ENCODE results near the gene DGAT2.

DNA sequence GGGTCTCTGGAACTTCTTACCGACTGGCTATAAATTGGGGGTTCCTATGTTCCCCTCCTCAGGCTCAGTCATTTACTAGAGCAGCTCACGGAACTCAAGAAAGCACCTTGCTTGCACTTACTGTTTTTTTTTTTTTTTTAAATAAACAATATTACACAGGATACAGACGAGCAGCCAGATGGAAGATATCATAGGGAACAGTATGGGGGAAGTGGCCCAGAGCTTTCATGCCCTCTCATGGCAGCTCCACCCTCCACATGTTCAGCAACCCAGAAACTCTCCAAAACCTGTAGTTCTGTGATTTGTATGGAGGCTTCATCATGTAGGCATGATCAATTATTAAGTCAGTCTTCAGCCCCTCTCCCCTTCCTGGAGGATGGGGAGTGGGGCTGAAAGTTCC is 54.0 kb downstream of the DGAT2 start:
- TF ChIP-seq CTCF (IDR thresholded peaks at IDR 0.05; ENCODE audit: insufficient read depth, low read length) = no peak
- TF ChIP-seq, protein P1, sequence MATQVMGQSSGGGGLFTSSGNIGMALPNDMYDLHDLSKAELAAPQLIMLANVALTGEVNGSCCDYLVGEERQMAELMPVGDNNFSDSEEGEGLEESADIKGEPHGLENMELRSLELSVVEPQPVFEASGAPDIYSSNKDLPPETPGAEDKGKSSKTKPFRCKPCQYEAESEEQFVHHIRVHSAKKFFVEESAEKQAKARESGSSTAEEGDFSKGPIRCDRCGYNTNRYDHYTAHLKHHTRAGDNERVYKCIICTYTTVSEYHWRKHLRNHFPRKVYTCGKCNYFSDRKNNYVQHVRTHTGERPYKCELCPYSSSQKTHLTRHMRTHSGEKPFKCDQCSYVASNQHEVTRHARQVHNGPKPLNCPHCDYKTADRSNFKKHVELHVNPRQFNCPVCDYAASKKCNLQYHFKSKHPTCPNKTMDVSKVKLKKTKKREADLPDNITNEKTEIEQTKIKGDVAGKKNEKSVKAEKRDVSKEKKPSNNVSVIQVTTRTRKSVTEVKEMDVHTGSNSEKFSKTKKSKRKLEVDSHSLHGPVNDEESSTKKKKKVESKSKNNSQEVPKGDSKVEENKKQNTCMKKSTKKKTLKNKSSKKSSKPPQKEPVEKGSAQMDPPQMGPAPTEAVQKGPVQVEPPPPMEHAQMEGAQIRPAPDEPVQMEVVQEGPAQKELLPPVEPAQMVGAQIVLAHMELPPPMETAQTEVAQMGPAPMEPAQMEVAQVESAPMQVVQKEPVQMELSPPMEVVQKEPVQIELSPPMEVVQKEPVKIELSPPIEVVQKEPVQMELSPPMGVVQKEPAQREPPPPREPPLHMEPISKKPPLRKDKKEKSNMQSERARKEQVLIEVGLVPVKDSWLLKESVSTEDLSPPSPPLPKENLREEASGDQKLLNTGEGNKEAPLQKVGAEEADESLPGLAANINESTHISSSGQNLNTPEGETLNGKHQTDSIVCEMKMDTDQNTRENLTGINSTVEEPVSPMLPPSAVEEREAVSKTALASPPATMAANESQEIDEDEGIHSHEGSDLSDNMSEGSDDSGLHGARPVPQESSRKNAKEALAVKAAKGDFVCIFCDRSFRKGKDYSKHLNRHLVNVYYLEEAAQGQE (IDR thresholded peaks at IDR 0.05; ENCODE audit: insufficient replicate concordance, low read depth) = no peak
- TF ChIP-seq POLR2AphosphoS5 (IDR thresholded peaks at IDR 0.05; ENCODE audit: low read depth) = no peak
- TF ChIP-seq GABPA (IDR thresholded peaks at IDR 0.05; ENCODE audit: low read depth) = no peak
- no peak for TF ChIP-seq SPI1 (IDR thresholded peaks at IDR 0.05; ENCODE audit: borderline replicate concordance, low read depth)

Data from HL-60 (cell line).